Measurements from ENCODE around the gene GLUL. TPM values are rescaled to one million over a fixed set of nuclear protein-coding genes. Genes with fewer than 3 reads are reported as not detected.

GLUL gene
- polyA plus RNA-seq, 2 of the 4 experiments (the other 2 are of a cell fraction) = 26.9 to 33.0 TPM

- no peak for FAIRE-seq
- CTCF ChIA-PET = interaction anchor here (0.7 to 10.7 kb wide), 24 partner anchors 12 to 917 kb away, joined by 3 to 194 read pairs (median 5); partner anchors contain the start of gene RGSL1
- WGBS (ENCODE audit: missing lambda C conversion rate) = 62% methylated on average over 3 of the region's 3 CpGs
Measured at GRCh38 chr1:182395906-182396305, 4.3 kb upstream of the GLUL start.

GRCh38 chr1:182394055-182394775 is 2.6 kb upstream of the GLUL start:
- CTCF ChIA-PET = interaction anchor here (0.7 to 10.7 kb wide), 4 partner anchors 11 to 311 kb away, joined by 3 to 194 read pairs (median 70); no protein-coding TSS in a partner anchor
- FAIRE-seq = no peak
- no peak for DNase-seq (ENCODE audit: low read depth in 1 of 2, low spot score in 1 of 2)
- Histone ChIP-seq H3K9me3 (no peaks in the 10 kb centered on the region), H3K27ac (no peak overlapping the region), H3K4me3 (no peak overlapping the region), H3K4me2 (no peak overlapping the region), H3K4me1 (peaks cover 5% of the 10 kb centered on the region; the same call in 1 of the 3 replicates)
- WGBS (ENCODE audit: missing lambda C conversion rate) = 57% methylated on average over 5 of the region's 5 CpGs
- TF ChIP-seq HOXB13 (CRISPR knock-in tag; IDR thresholded peaks at IDR 0.05; ENCODE audit: low read depth) (no peak), HOXA7 (CRISPR knock-in tag; IDR thresholded peaks at IDR 0.05) (no peak), CHD4 (IDR thresholded peaks at IDR 0.05; ENCODE audit: borderline replicate concordance) (no peak), ZSCAN20 (CRISPR knock-in tag; IDR thresholded peaks at IDR 0.05) (no peak)
- POLR2A ChIA-PET = no interaction called here
- no peak for ATAC-seq

More at GRCh38 chr1:182395906-182396305, 4.3 kb upstream of the GLUL start:
- no peak overlapping the region for H3K27ac ChIP-seq
- ATAC-seq = no peak
- TF ChIP-seq RAD21 (conservative IDR thresholded peaks at IDR 0.05 in 1 of 2, IDR thresholded peaks at IDR 0.05 in 1 of 2) (no peak), EP300 (IDR thresholded peaks at IDR 0.05) (no peak), MAFK (IDR thresholded peaks at IDR 0.05; ENCODE audit: partially characterized antibody) (no peak), RFX5 (IDR thresholded peaks at IDR 0.05) (no peak), HDAC2 (IDR thresholded peaks at IDR 0.05) (no peak), EHF (CRISPR knock-in tag; IDR thresholded peaks at IDR 0.05) (no peak), CBX8 (IDR thresholded peaks at IDR 0.05) (no peak), CHD4 (IDR thresholded peaks at IDR 0.05; ENCODE audit: borderline replicate concordance) (no peak), REST (IDR thresholded peaks at IDR 0.05) (no peak), ZSCAN20 (CRISPR knock-in tag; IDR thresholded peaks at IDR 0.05) (no peak), GATA3 (IDR thresholded peaks at IDR 0.05; ENCODE audit: borderline replicate concordance) (no peak), KDM5A (IDR thresholded peaks at IDR 0.05) (no peak), FOSL2 (IDR thresholded peaks at IDR 0.05) (no peak), FOSL2 (CRISPR knock-in tag; IDR thresholded peaks at IDR 0.05) (no peak), HES2 (IDR thresholded peaks at IDR 0.05) (no peak), TFCP2L1 (CRISPR knock-in tag; IDR thresholded peaks at IDR 0.05) (no peak), ATOH8 (CRISPR knock-in tag; IDR thresholded peaks at IDR 0.05; ENCODE audit: low read depth) (no peak), ZNF302 (CRISPR knock-in tag; IDR thresholded peaks at IDR 0.05) (no peak), NR3C1 (IDR thresholded peaks at IDR 0.05) (no peak)
- H3K4me1 ChIP-seq = peaks cover 5% of the 10 kb centered on the region; the same call in 1 of the 3 replicates
- POLR2A ChIA-PET = interaction anchor here (2.3 kb wide), 1 partner anchor 253 kb away, joined by 13 read pairs; no protein-coding TSS in a partner anchor
- no peaks in the 10 kb centered on the region for H3K9me3 ChIP-seq
- H3K4me2 ChIP-seq = no peak overlapping the region
- no peak overlapping the region for H3K4me3 ChIP-seq
- no peak for DNase-seq (ENCODE audit: low read depth in 1 of 2, low spot score in 1 of 2)
